ENCODE measurements around the gene PDE7B. TPM values are rescaled to one million over a fixed set of nuclear protein-coding genes. Genes with fewer than 3 reads are reported as not detected.
A peak's percentile ranks its signal among the peaks of the same experiment; 100 is the strongest.

Gene PDE7B
- total and polyA plus RNA-seq, 2 of the 13 experiments (the other 11 are each of a cell fraction or from before 2014, with no cell fraction given) = not detected

GRCh38 chr6:135909737-135910387, 58.4 kb downstream of the PDE7B start (continued):
- TF ChIP-seq, protein P1, sequence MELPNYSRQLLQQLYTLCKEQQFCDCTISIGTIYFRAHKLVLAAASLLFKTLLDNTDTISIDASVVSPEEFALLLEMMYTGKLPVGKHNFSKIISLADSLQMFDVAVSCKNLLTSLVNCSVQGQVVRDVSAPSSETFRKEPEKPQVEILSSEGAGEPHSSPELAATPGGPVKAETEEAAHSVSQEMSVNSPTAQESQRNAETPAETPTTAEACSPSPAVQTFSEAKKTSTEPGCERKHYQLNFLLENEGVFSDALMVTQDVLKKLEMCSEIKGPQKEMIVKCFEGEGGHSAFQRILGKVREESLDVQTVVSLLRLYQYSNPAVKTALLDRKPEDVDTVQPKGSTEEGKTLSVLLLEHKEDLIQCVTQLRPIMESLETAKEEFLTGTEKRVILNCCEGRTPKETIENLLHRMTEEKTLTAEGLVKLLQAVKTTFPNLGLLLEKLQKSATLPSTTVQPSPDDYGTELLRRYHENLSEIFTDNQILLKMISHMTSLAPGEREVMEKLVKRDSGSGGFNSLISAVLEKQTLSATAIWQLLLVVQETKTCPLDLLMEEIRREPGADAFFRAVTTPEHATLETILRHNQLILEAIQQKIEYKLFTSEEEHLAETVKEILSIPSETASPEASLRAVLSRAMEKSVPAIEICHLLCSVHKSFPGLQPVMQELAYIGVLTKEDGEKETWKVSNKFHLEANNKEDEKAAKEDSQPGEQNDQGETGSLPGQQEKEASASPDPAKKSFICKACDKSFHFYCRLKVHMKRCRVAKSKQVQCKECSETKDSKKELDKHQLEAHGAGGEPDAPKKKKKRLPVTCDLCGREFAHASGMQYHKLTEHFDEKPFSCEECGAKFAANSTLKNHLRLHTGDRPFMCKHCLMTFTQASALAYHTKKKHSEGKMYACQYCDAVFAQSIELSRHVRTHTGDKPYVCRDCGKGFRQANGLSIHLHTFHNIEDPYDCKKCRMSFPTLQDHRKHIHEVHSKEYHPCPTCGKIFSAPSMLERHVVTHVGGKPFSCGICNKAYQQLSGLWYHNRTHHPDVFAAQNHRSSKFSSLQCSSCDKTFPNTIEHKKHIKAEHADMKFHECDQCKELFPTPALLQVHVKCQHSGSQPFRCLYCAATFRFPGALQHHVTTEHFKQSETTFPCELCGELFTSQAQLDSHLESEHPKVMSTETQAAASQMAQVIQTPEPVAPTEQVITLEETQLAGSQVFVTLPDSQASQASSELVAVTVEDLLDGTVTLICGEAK (IDR thresholded peaks at IDR 0.05) = no peak
- TF ChIP-seq, protein P1 (CRISPR knock-in tag; IDR thresholded peaks at IDR 0.05) = no peak
- TF ChIP-seq, protein P2, sequence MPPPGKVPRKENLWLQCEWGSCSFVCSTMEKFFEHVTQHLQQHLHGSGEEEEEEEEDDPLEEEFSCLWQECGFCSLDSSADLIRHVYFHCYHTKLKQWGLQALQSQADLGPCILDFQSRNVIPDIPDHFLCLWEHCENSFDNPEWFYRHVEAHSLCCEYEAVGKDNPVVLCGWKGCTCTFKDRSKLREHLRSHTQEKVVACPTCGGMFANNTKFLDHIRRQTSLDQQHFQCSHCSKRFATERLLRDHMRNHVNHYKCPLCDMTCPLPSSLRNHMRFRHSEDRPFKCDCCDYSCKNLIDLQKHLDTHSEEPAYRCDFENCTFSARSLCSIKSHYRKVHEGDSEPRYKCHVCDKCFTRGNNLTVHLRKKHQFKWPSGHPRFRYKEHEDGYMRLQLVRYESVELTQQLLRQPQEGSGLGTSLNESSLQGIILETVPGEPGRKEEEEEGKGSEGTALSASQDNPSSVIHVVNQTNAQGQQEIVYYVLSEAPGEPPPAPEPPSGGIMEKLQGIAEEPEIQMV (CRISPR knock-in tag; IDR thresholded peaks at IDR 0.05; ENCODE audit: low read depth) = no peak
- TF ChIP-seq ZNF672 (CRISPR knock-in tag; IDR thresholded peaks at IDR 0.05) (no peak), SRF (IDR thresholded peaks at IDR 0.05; ENCODE audit: low read depth, low read length) (no peak), BORCS8-MEF2B (CRISPR knock-in tag; IDR thresholded peaks at IDR 0.05) (no peak), POLR2AphosphoS2 (IDR thresholded peaks at IDR 0.05; ENCODE audit: low read depth, low read length) (no peak), SOX5 (CRISPR knock-in tag; IDR thresholded peaks at IDR 0.05; ENCODE audit: borderline replicate concordance) (0 out of 2 replicates have a peak, but pooled peaks have one; percentile 9), USF2 (IDR thresholded peaks at IDR 0.05; ENCODE audit: low read depth, low read length) (no peak), USF2 (CRISPR knock-in tag; IDR thresholded peaks at IDR 0.05; ENCODE audit: borderline replicate concordance) (no peak), KDM3A (CRISPR knock-in tag; IDR thresholded peaks at IDR 0.05; ENCODE audit: low read depth) (0 out of 2 replicates have a peak, but pooled peaks have one; percentile 26), ZNF263 (CRISPR knock-in tag; IDR thresholded peaks at IDR 0.05) (no peak), ZNF572 (CRISPR knock-in tag; IDR thresholded peaks at IDR 0.05) (no peak), ZNF275 (CRISPR knock-in tag; IDR thresholded peaks at IDR 0.05; ENCODE audit: borderline replicate concordance) (no peak)
- TF ChIP-seq, protein P3, sequence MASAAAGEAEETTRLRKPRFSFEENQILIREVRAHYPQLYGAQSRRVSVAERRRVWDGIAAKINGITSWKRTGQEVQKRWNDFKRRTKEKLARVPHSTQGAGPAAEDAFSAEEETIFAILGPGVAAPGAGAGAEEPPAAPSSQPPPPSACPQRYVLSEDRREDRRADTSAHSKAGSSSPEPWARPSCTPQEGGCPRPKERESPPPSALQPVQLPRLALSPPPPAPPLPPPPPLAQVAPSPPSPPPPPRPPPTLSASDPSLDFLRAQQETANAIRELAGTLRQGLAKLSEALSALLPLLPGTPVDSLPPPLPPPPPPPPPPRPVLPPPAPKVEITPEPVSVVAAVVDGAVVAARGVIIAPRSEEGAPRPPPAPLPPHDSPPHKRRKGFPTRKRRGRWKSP (CRISPR knock-in tag; IDR thresholded peaks at IDR 0.05) = no peak
